Measurements from ENCODE around the gene TMEM250.

Gene TMEM250

DNA sequence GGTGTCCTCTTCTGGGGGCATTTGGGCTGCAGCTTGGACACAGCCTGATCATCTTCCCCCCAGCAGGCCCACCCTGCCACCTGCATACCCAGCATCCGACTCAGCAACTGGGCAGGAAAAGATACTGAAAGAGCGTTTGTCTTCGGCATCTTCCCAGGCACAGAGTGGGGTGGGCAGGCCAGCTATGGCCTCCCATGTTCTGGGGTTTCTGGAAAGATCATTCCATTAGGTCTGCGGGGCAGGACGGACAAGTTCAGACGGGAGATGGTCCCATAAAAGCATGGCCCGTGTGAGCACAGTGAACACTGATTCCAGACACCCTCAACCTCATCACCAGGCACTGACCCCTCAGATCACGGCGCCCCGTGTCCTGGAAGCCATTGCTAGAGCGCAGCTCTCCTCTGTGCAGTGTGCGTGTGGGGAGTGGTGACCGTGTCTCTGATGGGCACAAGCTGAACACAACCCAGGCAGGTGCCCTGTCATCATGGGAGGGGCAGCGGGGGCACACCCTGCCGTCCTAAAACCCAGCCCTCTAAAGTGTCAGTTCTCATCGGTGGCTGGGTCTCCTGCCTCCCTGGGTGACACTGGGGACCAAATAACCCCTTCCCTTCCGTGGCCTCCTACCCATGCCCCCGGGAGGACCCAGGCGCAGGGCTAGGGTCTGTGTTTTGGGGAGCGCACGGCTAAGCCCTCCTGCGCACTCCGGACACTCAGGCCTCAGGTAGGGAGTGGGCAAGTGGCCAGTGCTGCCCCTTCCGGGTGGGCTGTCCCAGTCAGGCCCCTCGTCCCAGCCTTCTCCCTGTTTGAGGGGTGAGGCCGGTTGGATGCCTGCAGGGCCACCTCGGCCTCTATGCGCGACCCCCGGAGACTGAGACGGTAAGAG is 13.2 kb upstream of the TMEM250 start:
- no peak for FAIRE-seq

DNA sequence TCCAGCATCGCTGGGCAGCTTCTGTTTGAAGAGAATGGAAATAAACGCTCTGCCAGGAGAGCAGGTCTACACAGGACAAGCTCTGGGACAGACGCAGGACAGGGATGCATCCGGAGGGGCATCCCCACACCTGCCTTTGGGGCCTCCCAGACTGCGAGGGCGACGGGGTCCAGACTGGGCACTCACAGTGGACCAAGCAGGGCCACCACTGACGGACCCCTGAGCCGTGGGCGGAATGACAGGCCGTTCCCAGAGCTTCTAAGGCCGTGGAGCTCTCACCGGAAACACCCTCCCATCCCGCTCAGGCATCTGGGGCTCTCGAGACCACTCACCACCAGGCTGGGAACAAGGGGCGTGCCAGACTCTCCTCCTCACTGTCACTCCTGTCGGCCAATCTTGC is 10.5 kb upstream of the TMEM250 start:
- no peak for FAIRE-seq

DNA sequence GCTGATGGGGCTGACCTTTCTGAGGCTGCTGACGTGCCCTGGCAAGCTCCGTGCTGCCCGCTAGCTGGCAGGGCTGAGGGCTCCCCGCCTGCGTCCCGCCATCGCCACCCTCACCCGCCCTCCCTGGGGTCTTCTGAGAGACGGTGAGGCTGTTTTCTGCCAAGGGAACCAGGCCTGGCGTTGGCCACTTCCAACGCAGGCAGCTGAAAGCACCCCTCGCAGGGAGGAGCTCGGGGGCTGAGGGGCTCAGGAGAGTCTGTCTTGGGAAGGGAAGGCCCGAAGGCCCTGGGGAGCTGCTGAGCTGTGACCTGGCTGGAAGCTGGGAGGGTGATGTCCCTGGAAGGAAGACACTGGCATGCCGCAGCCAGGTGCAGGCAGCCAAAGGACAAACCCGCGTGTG is 9.8 kb upstream of the TMEM250 start:
- FAIRE-seq, result no peak

DNA sequence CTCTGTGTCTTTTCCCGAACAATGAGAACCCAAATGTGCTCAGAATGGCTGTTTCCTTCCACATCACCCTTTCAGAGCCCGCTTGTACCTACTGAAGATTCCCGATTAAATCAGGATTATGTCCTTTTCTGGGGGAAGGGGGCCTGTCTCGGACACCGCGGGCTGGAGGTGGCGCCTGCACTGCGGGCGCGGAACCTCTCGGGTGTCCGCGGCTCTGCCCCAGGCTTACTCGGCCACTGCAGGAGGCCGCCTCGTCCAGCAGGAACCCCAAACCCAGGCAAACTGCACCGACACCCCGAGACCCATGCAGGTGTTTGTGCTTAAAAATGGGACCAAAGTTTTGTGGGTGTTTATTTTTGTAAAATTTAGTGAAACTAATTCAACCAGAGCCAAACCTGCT is 8.6 kb upstream of the TMEM250 start:
- no peak for FAIRE-seq

DNA sequence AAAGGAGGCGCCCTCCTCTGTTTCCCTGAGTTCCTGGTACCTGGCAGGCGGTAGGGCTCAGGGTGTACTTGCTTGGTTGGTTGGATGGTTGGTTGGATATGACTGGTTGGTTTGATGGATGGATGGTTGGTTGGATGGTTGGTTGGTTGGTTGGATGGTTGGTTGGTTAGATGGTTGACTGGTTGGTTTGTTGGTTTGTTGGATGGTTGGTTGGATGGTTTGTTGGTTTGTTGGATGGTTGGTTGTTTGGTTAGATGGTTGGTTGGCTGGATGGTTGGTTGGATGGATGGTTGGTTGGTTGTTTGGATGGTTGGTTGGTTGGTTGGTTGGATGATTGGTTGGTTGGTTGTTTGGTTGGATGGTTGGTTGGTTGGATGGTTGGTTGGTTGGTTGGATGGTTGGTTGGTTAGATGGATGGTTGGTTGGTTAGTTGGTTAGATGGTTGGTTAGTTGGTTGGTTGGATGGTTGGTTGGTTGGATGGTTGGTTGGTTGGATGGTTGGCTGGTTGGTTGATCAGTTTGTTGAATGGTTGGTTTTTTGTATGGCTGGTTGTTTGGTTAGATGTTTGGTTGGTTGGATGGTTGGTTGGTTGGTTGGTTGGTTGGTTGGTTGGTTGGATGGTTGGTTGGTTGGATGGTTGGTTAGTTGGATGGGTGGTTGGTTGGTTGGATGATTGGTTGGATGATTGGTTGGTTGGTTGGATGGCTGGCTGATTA is 6.5 kb upstream of the TMEM250 start:
- no peak for FAIRE-seq

DNA sequence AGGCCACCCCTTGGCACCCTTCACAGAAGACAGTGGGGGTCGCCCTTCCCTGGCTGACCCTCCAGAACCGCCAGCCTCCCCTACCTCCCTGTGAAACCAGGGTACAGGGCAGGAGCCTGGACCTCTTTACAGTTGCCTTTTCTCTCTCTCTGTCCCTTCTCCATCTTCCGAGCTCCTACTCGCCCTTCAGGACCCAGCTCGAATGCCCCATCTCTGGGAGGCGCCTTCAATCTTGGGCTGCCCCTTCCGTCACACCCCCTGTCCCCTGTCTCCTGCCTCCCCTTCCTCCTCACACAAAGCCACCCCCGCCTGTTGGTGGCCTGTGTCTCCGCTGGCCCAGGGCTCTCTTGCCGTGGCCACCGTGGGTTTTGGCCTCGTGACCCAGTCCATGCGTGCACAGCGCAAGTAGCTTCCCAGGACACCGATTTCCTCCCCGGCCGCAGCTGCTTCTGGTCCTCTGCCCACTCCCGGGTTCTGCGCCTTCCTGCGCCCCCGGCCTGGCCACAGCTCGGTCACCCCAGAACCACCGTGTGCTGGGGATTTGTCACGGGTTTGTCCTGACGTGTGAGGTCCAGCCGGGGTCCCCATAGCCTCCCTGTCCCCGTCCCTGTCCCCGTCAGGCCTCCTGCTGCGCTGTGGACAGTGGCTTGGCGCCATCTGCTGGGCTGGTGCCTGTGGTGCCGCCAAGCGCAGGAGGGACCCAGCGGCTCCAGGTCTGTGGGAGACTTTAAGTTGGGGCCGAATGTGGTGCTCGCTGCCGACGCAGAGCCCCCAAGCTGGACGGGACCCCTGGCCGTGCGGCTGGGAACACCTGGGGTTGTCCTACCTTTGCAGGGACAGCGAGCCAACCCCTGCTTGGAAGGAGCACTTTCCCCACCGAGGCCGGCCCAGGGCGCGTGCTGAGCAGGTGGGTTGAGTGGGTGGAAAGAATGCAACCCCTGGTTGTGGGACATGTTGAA is 4.0 kb upstream of the TMEM250 start:
- no peak for FAIRE-seq

DNA sequence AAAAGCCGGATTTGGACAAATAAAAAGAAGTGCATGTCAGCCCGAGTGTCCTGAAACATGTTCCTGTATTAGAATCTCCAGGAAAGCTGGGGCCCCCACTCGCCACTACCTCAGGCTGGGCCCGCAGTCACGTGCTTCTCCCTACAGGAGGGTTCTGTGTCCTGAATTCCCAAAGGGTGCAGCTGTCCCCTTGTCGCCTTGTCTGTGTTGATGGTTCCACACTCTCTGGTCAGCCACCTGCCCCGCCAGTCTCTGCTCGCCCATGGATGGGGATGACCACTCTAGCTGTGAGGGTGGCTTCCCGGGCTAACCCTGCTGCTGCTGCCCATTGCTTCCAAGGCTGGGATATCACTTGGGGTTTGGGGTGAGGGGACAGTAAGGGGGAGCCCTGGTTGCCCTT is 3.1 kb upstream of the TMEM250 start:
- FAIRE-seq, result no peak

DNA sequence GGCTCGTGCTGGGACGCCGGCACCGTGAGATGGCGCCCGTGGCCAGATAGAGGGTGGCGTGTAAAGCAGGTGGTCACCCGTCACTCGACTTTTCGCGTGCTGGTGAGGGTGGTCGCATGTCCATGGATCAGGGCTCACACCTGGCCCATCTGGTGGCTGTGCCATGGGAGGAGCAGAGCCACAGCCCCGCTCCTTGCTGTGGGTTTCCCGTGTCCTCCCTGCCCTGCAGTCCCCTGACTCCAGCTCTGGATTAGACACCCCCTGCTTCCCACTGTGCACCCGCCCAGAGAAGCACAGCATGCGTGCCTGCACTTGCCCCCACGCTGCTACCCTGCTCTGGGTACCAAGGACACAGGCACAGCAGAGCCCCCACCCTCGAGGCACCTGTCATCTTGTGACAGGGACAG is 1.8 kb upstream of the TMEM250 start:
- no peak for FAIRE-seq

DNA sequence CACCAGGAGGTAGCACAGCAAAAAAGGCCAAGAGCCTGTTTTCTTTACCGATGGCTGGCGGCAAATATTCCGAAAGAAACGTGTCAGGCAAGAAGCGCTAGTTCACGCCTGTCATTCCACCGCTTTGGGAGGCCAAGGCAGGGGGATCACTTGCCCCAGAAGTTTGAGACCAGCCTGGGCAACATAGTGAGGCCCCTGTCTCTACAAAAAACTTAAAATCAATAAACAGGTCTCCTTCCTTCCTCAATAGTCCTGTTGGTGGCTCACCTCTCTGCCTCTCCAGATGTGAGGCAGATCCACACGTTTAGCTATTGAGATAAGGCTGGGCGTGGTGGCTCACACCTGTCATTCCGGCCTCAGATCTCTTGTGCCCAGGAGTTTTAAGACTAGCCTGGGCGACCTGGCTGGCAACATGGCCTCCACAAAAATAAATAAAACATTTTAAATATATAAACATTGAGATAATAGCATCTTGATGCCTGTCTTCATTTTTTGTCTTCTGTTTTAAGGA is 1.3 kb upstream of the TMEM250 start:
- no peak for FAIRE-seq

DNA sequence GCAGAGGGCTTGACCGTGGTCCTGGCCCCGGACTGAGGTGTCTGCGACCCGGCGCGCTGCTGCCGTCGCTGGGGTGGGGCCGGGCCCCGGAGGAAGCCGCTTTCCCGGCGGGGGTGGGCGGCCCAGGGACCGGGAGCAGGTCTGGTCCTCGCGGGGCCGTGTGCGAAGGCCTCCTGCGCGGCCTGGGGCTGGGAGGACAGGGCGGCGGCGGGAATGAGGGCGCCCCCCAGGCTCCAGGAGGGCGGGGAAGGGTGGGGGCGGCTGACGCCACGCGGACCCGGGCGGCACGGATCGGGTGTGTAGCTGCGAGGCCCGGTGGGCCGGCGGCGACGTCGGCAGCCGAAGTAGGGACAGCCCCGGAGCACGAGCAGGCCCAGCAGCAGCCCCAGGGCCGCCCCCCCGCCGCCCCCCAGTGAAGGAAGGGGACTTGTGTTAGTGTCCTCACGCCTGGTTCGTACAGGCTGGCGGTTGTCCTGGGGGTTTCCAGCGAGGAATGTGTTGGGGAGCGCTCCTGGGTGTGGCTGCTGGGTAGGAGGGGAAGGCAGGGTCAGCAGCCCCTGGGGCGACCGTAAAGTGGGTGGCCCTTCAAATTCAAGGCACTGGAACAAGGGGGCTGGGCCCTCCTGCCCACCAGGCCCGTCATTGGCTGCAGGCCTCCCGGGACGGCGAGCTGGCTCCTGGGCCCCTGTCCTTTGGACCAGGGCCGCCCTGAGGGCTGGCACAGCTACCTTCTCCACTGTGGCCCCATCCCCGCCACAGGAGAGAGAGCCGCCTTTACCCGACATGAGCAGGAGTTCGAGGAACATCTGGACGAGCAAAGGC is 597 bp upstream of the TMEM250 start:
- no peak for FAIRE-seq

DNA sequence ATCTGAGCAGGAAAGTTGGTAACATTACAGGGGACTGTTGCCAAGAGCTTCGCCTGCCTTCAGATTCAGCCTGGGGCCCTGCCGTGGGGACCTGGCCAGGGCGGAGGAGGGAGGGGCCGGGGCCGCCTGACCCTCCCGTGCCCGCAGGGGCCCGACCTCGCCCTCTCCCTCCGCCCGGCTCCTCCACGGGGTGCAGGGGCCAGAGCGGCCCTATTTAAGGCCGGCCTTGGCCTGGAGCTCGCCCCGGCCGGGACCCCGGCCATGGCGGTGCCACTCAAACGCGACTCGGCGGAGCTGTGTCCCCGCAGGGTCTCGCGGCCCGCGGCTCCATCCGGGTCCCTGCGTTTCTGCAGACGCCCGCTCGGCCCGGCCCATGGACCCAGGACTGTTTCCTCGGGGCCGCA is 757 bp downstream of the TMEM250 start:
- no peak for FAIRE-seq

DNA sequence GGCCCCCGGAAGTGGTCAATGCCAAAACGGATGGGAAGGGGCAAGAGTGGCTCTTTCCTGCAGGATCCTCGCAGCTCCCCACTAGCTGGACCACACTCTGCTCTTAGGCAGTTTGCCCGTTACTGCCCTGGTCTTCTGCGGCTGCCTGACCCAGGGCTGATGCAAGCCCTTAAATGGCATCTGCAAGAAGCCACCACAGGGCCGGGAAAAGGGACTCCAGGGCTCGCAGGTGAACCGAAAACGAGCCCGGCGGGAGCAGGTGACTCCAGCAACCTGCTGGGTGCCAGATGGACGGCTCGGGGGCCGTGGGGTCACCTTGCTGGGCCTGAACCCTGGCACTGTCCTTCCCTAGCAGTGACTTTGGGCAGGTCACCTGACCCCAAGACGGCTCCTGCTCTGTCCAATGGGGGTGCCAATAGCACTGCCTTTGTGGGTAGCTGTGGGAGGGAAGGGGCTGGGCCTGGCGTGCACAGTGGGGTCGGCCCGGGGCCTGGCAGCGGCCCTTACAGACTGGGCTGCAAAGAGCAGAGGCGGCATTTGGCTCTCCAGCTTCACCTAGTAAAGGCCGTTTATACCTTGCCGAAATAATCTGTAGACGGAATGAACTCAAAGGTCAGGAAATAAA is 1.3 kb downstream of the TMEM250 start:
- FAIRE-seq, result no peak

DNA sequence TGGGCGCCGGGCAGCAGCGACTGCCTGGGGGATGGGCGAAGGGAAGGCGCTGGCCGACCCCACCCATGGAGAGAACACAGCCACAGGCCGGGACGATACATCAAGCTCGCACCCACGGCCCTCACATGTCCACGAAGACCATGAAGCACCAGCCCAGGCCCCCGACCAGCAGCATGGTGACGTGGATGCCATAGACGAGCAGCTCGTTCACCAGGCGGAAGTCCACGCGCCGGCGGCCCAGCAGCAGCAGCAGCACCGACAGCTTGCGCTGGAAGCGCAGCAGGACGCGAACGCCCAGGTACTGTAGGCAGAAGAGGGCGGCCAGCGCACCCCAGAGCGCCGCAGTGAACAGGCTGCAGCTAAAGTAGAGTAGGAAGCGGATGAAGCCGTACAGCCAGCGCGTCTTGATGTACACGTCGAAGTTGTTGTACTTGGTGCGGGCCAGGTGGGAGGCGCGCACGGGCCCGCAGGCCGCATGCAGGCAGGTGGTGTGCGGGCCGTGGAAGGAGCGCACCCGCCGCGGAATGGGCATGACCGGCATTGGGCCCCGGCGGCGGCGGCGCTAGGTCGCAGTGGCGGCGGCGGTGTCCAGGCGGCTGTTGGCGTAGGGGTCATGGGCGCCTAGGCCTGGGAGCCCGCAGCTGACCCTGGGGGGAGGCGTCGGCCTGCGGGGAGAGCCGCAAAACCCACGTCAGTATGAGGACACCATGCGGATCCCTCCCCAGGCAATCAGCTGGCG is 2.1 kb downstream of the TMEM250 start:
- no peak for FAIRE-seq

DNA sequence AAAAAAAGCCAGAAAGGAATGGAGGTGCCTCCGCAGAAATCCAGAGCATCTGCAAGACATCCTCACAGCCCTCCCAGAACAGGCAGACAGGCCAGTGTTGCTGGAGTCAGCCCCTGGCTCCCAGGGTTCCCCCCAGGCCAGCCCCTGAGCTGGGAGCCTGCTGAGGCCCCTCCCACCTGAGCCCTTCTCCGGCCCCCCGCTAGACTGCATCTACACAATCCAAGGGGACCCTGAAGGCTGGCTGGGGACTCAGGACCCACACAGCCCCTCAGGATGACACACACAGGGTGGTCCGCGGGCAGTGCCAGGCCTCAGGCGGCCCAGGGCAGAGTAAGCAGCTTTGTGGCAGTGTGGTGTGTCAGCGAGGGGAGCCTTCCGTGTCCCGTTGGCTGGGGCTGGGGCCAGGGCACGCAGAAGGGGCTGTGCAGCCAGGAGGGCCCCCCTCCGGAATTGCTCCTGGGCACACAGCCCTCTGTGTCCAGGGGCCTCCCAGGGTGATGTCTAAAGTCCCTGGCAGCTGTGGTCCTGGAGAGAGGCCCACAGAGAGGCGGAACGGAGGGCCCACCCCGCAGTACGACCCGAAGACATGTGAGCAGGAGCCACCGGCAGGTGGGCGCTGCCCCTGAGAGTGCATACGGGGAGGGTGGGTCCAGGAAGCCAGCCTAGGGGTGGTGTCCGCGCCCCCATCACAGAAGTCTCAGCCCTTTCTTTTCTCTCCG is 2.9 kb downstream of the TMEM250 start:
- FAIRE-seq, result no peak

DNA sequence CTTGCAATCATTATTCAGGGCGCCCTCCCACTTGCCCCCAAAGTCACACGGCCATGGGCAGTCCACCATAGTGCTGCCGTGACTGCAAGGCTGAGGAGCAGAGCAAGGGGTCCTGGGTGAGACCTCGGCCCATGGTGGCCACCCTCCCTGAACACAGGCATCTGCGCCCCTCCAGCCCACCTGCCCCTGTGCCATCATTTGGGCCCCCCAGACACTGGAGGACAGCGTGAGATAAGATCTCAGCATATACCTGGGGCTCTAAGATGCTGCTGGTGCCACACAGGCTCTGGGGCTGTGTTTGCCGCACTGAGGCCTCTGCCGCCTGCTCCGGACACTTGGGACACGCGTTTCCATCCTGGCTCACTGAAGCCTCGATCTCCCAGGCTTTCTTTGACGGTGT is 3.5 kb downstream of the TMEM250 start:
- no peak for FAIRE-seq

DNA sequence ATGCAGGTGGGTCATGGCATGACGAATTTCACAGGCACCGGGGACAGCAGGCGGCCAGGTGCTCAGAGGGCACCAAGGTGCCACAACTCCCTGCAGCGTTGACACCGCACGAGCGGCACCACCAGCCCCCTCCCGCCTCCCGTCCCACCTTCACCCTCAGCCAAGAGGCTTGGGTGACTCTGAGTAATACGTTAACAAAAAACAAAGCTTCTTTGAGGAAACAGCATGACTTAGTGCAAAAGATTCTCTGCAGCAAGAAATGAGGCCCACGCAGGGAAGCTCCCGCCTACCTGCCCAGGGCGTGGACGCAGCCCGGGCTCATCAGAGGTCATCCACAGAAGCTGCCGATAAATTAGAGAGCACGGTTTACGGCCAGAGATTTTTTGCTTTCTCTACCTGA is 4.1 kb downstream of the TMEM250 start:
- FAIRE-seq, result no peak

DNA sequence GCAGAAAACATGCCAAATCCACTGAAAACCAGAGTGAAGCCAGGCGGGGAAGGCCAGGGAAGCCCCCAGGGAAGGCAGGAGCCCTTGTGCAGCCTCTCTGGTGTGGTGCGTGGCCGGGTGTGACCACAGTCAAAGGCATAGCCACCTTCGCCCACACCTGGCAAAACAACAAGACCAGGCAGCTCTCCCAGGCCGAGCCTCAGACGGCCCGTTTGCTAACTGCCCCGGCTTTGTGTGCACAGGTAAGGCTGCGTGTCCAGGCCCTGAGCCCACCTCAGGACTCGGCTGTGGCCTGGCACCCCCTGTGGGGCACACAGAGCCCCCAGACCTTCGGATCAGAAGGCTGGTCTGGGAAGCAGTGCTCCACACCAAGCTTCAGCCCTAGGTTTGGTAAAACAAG is 6.1 kb downstream of the TMEM250 start:
- no peak for FAIRE-seq

DNA sequence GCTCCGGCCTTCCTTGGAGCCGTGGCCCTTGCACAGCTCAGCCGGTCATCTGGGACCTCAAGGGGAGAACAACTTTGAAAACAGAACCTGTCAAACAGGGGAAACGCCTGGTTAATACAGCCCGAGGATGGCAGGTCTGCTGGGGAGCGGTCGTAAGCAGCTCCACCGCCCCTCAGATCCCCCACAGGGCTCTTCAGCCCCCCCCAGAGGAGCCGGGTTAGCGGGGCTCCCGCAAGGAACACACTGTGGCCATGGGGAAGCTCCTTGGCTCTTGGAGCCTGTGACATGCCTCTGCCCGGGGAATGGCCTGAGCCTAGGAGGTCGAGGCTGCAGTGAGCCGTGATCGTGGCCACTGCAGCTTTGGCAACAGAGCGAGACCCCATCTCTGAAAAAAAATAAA is 6.8 kb downstream of the TMEM250 start:
- no peak for FAIRE-seq

DNA sequence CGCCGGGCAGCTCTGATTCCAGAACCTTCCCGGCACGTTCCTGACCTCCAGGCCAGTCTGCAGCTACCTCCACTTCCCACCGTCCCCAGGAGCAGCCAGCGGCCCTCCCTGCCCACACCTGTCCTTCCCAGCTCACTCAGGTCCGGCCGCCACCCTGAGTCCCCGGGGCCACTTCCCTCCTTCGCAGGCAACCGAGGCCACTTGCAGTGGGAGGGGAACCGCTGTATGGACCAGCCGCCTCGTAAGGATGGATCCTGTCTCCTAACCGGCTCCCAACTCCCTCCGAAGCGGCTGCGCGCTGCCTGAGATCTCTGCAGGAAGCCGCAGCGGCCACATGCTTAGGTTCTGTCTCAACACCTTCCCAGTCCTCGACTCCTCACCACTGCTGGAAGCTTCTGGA is 7.5 kb downstream of the TMEM250 start:
- no peak for FAIRE-seq

Data from islet of Langerhans (tissue), 1 donor.